GM18861 (cell line): ENCODE results near the gene SUGT1.

Experiments
- ATAC-seq: cut with Tn5 transposase; IDR thresholded peaks from one replicate; pipeline ENCODE4 v1.9.1; 2021; ENCODE audit not compliant: unreplicated experiment

The SUGT1 gene

DNA sequence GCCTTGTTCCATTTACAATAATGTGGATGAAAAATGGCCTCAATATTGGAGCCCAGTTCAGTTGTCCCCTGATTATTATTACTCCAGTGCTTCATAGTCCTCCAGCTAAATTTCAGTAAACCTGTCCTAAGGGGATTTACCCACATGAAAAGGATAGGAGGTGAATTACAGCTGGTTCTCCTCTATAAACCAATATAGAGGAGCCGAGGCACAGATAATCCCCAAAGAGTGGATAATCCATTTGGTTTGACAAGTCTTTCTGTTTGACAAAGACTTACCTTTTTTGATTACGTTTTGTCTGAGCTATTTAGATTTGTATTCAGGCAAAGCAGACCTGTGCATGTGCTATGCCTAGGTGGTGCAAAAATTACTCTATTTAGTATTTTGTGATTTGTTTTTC lies 84.3 kb downstream of the SUGT1 start:
- ATAC-seq, result no peak

DNA sequence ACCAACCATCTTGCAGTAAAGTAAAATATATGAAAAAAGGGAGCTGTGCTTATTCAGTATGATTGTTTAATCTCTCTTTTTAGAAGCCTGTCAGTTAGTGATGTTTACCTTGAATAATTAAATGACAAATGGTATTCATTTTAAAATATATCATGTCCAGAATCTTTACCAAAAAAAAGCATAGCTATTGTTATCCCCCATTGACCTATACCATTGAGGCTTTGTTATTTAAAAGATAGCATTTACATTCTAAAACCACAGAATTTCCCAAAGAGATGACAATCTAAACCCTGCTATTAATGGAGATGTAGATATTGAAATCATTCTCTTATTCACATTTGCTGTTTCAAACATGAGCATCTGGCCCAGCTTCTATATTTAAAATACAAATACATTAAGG lies 84.8 kb downstream of the SUGT1 start:
- ATAC-seq, result no peak

DNA sequence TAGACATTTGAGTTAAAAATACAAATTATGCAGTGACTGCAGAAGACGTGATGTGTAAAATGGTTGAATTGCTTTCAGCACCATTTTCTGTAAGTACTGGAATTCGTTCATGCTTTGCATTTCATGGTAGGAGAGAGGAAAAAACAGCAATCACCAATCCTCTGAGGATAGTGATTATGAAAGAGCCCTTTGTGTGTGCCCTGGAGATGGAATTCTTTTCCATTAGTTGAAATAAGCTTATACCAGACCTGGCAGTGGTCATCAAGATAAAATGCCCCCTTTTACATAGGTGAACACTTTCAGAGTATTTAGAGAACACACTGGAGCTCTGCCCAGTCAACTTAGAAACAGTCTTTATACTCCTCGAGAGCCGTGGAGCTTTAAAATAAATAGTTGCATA lies 85.3 kb downstream of the SUGT1 start:
- no peak for ATAC-seq

GRCh38 chr13:52738719-52739467 lies 86.3 kb downstream of the SUGT1 start:
- ATAC-seq, result peak; percentile 64

DNA sequence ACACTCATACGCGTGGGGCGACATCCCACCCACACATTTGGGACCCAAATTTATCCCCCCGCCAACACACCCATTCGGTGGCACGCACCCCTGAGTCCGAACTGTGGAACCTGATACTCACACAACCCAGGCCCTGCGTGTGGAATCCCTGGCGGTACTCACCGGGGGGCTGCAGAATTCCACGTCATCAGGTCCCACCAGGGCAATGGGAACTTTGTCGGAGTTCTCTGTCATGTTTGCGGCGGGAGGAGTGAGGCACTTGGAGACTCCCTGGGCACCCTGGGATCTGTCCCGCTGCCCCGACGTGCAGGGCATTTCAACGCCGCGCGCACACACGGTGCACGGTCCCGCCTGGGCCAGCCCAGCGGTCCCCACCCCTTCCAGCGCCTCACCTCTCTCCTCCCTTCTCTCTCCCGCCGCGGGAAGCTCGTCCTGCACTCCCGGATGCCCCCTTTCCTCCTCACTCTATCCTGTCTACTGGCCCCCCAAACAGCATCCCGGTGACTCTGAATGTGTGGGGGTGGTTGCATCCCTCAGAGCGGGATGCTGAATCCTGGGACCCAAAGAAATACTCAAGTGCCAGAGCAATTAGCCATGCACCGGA lies 86.9 kb downstream of the SUGT1 start, which contains the start of gene CNMD:
CNMD (minus strand) TSS at position 353 of the 604 bp plus-strand sequence; CDS start at position 234, 119 bp downstream.
- ATAC-seq, result no peak

DNA sequence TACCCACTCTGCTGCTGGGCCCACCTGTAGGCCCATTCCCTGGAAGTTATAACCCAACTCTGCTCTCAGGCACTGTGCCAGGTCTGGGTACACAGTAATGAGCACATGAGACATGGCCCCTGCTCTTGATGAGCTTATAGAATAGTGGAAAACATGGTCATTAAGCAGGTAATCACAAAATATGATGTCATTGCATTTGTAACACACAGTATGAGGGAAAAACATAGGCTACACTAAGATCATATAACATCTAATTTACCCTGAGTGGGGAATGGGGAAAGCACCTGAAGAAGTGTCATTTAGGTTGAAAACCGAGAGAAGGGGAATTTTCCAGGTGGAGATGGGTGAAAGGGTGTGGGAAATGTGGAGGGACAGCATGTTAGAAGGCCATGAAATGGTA lies 90.9 kb downstream of the SUGT1 start:
- no peak for ATAC-seq

DNA sequence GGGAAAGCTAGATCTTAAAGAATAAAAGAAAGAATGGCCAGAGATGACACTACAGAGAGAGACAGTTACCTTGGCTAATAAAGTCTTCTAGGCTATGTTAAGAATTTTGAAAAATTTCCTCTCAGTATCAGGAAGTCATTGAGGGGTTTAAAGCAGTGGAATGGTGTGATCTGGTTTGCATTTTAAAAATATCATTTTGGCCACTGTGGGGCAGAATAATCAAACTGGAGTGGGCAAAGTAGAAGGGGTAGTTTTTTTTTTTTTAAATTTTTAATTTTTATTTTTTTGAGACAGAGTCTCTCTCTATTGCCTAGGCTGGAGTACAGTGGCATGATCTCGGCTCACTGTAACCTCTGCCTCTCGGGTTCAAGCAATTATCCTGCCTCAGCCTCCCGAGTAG lies 91.4 kb downstream of the SUGT1 start:
- ATAC-seq, result no peak

- ATAC-seq, result no peak
These were observed 92.3 kb downstream of the SUGT1 start for GRCh38 chr13:52744842-52745375.

DNA sequence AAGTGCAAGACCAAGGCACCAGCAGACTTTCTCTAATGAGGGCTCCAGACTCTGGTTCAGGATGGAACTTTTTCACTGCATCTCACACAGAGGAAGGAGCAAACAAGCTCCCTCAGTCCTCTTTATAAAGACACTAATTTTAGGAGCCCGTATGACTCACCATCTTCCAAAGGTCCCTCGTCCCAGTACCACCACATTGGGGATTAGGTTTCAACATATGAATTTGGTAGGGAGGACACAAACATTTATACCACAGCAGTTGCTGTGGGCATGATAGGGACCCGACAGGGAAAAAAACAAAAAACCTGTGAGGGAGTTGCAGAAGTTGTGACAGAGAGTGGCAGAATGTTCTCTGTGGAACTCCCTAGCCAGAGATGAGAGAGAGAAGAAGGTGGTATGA lies 93.5 kb downstream of the SUGT1 start:
- no peak for ATAC-seq

GRCh38 chr13:52749419-52749818 lies 96.8 kb downstream of the SUGT1 start:
- no peak for ATAC-seq
